Esophagus muscularis mucosa (tissue), 4 donors: ENCODE results near the gene TAOK2. TPM values are rescaled to one million over a fixed set of nuclear protein-coding genes. Genes with fewer than 3 reads are reported as not detected.

Experiments
- DNase-seq: peaks from one replicate; pipeline ENCODE4 v3.0.0-alpha.2; 2017; ENCODE audit errors: extremely low spot score
- H3K27ac ChIP-seq, 4 donors: fragments of 200-600 bp; sonication (generic); replicated peaks in 1 of 4; 1 replicate in 3 of 4; 2 replicates in 1 of 4; pipeline ENCODE4 v1.5.1; 2016 to 2019; ENCODE audit warnings: mild to moderate bottlenecking in 1 of 4
- H3K27me3 ChIP-seq, 4 donors: fragments of 200-600 bp; sonication (generic); one replicate each; pipeline versions ENCODE4 v1.5.1 to v1.6.0; 2016 to 2019
- H3K36me3 ChIP-seq, 4 donors: fragments of 200-600 bp; sonication (generic); one replicate each; pipeline ENCODE4 v1.5.1; 2016 to 2019
- H3K4me1 ChIP-seq, 4 donors: fragments of 200-600 bp; sonication (generic); one replicate each; pipeline ENCODE4 v1.5.1; 2016 to 2019
- H3K4me3 ChIP-seq, 4 donors: fragments of 200-600 bp; sonication (generic); 1 replicate in 2 of 4; 2 replicates in 2 of 4; pipeline ENCODE4 v1.5.1; 2016 to 2019; ENCODE audit warnings: mild to moderate bottlenecking in 4 of 4, moderate library complexity in 1 of 4
- H3K9me3 ChIP-seq, 4 donors: fragments of 200-600 bp; sonication (generic); 1 replicate in 3 of 4; 2 replicates in 1 of 4; pipeline ENCODE4 v1.5.1; 2016 to 2019
- CTCF ChIP-seq, 3 experiments: fragments of 200-600 bp in 2 of 3; fragments of 450-650 bp in 1 of 3; sonication (generic) in 2 of 3; IDR thresholded peaks; one replicate each; pipeline ENCODE4 v1.5.1; 2017 to 2019; ENCODE audit warnings: antibody characterized with exemption in 3 of 3, mild to moderate bottlenecking in 2 of 3, moderate library complexity in 1 of 3
- EP300 ChIP-seq: sonication (generic); formaldehyde crosslinking; IDR thresholded peaks from one replicate; pipeline ENCODE4 v1.6.1; 2017; ENCODE audit warnings: antibody characterized with exemption
- POLR2A ChIP-seq: fragments of 450-650 bp; IDR thresholded peaks from one replicate; pipeline ENCODE4 v1.6.1; 2017; ENCODE audit warnings: antibody characterized with exemption, moderate library complexity, mild to moderate bottlenecking, low read depth
- POLR2AphosphoS5 ChIP-seq, 2 donors: sonication (generic); formaldehyde crosslinking; IDR thresholded peaks; one replicate each; pipeline ENCODE4 v1.6.1; 2017; ENCODE audit warnings: antibody characterized with exemption in 2 of 2
- WGBS: methylation state at CpG from one replicate; pipeline ENCODE4 v1.1.5; 2018; 5-methylcytosine and 5-hydroxymethylcytosine counted together
- intact Hi-C: fragments of 100-400 bp; cut with DNase I; formaldehyde crosslinking; loops from one replicate; pipeline ENCODE4 v1.15.1; 2023
- total RNA-seq, 4 donors: library from RNA; depleted of rRNA; stranded (reverse); fragments of >200 nt; gene quantifications; one replicate each; pipeline versions ENCODE4 v1.1.0 to v1.2.1, GENCODE V29; 2016

The TAOK2 gene
- total RNA-seq, 4 donors from 2014 or later: 40.9 to 63.6 (median 51.4) TPM

DNA sequence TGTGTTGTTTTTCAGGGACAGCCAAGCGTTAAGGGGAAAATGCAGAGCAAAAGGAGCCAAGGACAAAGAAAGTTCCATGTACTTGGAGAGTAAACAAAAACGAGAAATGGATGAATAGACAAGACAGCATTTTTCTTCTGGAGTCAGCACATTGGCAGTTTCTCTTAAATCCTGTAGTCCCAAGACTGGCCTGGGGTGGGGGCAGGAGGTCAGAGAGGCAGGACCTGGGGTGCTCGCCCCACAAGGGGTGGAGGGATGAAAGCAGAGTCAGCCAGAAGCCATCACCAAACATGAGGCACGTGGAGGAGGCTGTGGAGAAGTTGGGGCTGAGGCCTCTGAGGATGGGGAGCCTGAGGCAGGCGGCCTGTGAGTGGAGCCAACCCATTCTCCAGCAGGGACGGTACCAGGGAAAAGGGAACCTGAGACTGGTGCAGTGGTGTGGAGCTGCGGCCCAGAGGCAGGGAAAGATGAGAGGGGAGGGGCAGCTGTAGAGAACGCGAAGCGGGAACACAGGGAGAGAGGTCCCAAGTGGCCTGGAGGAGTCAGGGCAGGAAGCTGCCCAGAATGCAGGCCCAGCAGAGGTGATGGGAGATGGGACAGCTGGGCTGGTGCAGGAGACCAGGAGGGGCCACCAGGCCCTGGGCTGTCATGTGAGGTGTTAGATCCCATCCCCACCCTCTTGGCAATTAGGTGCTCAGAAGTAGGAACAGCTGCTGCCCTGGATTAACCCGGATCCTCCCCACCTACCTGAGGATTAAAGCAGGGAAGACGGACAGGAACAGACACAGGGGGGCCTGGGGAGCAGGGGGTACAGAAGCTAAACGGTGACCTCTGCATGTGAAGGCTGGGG lies 54.1 kb downstream of the TAOK2 start:
- intact Hi-C loops: no loop called here

DNA sequence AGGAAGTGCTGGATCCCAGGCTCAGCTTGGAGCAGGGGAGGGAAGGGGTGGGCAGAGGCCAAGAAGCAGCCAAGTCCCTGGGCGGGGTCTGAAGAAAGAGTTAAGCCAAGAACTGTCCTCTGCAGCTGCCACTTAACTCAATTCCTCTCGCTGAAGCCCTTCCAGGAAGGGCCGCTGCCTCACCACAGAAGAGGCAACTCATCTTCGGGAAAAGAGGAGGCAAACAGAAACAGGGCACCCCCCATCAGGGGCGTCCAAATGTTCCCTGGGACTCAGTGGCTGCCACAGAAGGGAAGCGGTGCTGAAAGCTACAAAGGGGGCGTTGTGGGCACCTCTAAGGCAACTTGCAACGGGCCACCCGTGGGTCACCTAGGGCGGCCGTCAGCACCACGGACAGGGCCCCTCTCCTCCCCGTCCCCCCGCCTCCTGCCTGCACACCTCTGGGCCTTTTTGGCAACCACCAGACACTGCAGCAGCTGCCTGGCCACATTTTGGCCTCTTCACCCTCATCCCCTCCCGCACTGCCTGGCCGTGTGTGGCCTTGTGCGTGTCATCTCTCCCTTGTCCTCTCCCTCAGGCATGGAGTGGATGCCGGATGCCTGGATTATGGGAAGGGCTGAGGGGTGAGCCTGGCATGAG lies 54.9 kb downstream of the TAOK2 start:
- no peak overlapping the region for H3K27ac ChIP-seq
- no peak for DNase-seq
- intact Hi-C loops: no loop called here
- no peaks in the 10 kb centered on the region for H3K9me3 ChIP-seq
- no peak overlapping the region for H3K4me3 ChIP-seq
- WGBS: 27% methylated on average over 16 of the region's 18 CpGs
- TF ChIP-seq EP300: no peak
- no peak for TF ChIP-seq POLR2AphosphoS5 (IDR thresholded peaks at IDR 0.05)
- H3K27me3 ChIP-seq: peaks cover 0 to 87% (median 37%) of the 10 kb centered on the region in 4 donors
- H3K4me1 ChIP-seq: peaks cover 9 to 19% (median 13%) of the 10 kb centered on the region in 4 donors
- no peaks in the 10 kb centered on the region for H3K36me3 ChIP-seq

More for the DNA sequence above, 54.1 kb downstream of the TAOK2 start:
- Histone ChIP-seq H3K36me3 (no peaks in the 10 kb centered on the region), H3K4me3 (no peak overlapping the region), H3K27ac (no peak overlapping the region), H3K9me3 (no peaks in the 10 kb centered on the region), H3K4me1 (peaks cover 9 to 19% (median 13%) of the 10 kb centered on the region in 4 donors), H3K27me3 (peaks cover 0 to 80% (median 33%) of the 10 kb centered on the region in 4 donors)
- TF ChIP-seq POLR2AphosphoS5 (IDR thresholded peaks at IDR 0.05) (no peak), CTCF (IDR thresholded peaks at IDR 0.05) (no peak), EP300 (no peak), POLR2A (no peak)
- 35% methylated on average over 13 of the region's 13 CpGs for WGBS
- no peak for DNase-seq

- Histone ChIP-seq H3K4me3 (no peak overlapping the region), H3K4me1 (peaks cover 9 to 19% (median 13%) of the 10 kb centered on the region in 4 donors), H3K36me3 (no peaks in the 10 kb centered on the region), H3K27ac (no peak overlapping the region), H3K27me3 (peaks cover 0 to 98% (median 42%) of the 10 kb centered on the region in 4 donors), H3K9me3 (no peaks in the 10 kb centered on the region)
- WGBS: 30% methylated on average over 23 of the region's 23 CpGs
- no peak for DNase-seq
- no peak for TF ChIP-seq CTCF (IDR thresholded peaks at IDR 0.05)
- TF ChIP-seq EP300: no peak
- no peak for TF ChIP-seq POLR2A
- TF ChIP-seq POLR2AphosphoS5 (IDR thresholded peaks at IDR 0.05): no peak
- intact Hi-C loops: no loop called here
These were observed 56.5 kb downstream of the TAOK2 start for GRCh38 chr16:30030011-30030685.

- peaks cover 0 to 100% (median 42%) of the 10 kb centered on the region in 4 donors for H3K27me3 ChIP-seq
- intact Hi-C loops: no loop called here
These were observed 57.3 kb downstream of the TAOK2 start, which contains the start of gene TLCD3B for GRCh38 chr16:30030841-30031413. Gene TLCD3B, minus strand, starts transcription at chr16:30031271. Its CDS starts 744 bp downstream, at chr16:30030527.

More at GRCh38 chr16:30030841-30031413, 57.3 kb downstream of the TAOK2 start, which contains the start of gene TLCD3B:
- TF ChIP-seq EP300: no peak
- no peak for TF ChIP-seq POLR2A
- no peak for TF ChIP-seq CTCF (IDR thresholded peaks at IDR 0.05)
- TF ChIP-seq POLR2AphosphoS5 (IDR thresholded peaks at IDR 0.05): no peak
- no peak within 1 kb of the TSS for H3K27ac ChIP-seq
- no peaks in the 10 kb centered on the region for H3K36me3 ChIP-seq
- no peak for DNase-seq
- WGBS: under 1% methylated on average over 21 of the region's 27 CpGs
- H3K4me1 ChIP-seq: peaks cover 9 to 19% (median 13%) of the 10 kb centered on the region in 4 donors
- no peaks in the 10 kb centered on the region for H3K9me3 ChIP-seq
- peak within 1 kb of the TSS; percentile 18 to 41 (median 30) for H3K4me3 ChIP-seq
